Activated CD4-positive, CD25-positive, alpha-beta regulatory T cell treated with anti-CD3 and anti-CD28 coated beads, Interleukin-2, amount 50 U/mL, for 72 hours (primary cell): ENCODE results near the gene PPP2R2C.

Experiments
- DNase-seq: peaks from one replicate; pipeline ENCODE4 v3.0.0; 2021

Gene PPP2R2C

GRCh38 chr4:6472387-6473263, at the start of gene PPP2R2C:
TSS of gene PPP2R2C (minus strand) at chr4:6472614. CDS start at chr4:6472229, 385 bp downstream.
- DNase-seq, result no peak

- no peak for DNase-seq
Observed at GRCh38 chr4:6520978-6521377, 48.6 kb upstream of the PPP2R2C start.

DNA sequence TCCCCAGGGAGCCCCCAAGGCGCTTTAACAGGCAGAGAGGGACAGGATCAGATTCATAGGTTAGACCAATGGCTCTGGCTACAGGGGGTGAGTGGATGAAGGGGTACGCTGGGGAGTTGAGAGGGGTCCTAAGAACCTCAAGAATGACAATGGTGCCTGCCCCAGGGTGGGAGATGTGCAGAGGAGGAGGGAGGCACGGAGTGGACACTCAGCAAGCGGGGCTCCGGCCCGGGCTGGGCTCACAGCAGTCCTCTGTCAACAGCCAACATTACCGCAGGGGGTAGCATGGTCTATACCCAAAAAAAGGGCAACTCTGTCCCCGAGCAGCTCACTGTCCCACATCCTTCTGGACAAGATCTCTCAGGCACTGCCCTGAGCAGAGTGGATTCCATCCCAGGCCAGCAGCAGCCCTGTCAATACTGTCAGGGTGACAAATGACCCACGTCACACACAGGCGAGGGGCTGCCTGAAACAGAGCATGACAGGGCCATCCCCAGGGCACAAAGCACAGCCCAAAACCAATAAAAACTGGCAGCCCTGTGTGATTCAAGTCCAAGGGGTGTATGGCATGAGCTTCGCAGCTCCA, 47.7 kb upstream of the PPP2R2C start:
- no peak for DNase-seq

- no peak for DNase-seq
Observed at GRCh38 chr4:6517171-6517570, 44.8 kb upstream of the PPP2R2C start.

DNA sequence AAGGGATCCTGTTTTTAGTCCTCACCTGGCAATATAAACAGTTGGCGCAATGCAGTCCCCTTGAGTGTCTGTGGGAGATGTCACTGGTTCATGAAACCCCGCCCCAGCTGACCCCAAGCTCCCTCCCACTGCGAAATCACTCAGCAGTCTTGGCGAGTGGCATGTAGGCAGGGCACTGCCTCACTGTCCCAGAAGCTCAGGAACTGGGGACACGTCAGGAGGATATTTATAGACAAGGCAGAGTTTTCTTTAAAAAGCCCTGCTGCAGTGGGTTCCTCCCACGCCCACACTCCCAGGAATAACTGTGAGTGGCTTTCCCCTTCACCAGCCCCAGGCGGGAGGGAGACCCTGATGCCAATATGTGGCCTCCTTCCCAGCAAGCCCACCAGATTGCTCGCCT, 44.3 kb upstream of the PPP2R2C start:
- no peak for DNase-seq

DNA sequence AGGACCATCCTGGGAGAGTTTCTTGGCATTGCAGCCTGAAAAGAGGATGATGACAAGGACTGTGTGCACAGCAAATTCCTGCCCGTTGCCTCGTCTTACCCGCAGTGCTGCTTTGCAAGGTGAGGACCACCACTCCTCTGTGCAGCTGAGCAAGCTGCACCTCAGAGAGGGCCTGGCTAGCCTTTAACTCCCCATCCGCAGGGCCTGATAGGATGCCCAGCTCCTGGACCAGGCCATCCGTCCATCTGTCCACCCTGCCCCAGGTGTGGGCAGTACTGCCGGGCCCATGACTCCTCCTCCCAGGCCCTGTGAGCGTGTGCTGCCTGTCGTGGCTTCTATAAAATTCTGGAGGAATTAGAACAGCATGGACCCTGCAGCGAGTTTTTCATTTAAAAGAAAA, 43.9 kb upstream of the PPP2R2C start:
- no peak for DNase-seq

DNA sequence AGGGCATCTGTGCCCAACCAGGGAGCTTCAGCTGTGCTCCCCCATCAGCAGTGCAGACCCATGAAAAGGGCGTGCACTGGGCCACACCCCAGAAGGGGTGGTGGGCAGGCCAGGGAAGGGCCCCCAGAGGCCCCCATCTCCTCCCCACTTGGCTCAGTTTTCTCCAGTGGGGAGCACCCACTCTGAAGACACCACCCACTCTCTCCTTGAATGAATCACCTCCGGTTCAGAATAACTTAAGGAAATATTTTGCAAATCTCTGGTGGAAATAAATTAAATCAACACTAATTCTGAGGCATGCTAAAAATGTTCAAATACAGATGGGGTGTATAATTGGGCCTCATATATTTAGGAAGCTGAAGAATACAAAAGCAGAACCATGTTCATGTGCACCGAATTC, 41.3 kb upstream of the PPP2R2C start:
- DNase-seq, result no peak

DNA sequence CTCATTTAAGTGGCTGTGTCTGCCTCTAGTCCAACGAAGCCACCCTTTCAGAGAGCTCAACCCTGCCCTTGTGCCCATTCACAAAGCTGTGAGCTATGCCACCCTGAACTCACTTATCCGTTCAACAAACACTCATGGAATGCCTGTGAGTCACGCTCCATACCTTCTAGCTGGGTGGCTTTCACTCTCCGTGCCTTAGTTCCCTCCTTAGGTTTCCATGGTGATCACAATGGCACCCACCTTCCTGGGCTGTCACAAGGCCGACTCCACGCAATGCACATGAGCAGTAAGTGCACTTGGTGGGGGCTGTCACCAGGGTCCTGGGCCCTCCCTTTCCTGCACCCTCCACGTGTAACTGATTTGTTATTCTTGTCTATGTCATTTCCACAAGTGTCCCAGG, 37.2 kb upstream of the PPP2R2C start:
- no peak for DNase-seq

DNA sequence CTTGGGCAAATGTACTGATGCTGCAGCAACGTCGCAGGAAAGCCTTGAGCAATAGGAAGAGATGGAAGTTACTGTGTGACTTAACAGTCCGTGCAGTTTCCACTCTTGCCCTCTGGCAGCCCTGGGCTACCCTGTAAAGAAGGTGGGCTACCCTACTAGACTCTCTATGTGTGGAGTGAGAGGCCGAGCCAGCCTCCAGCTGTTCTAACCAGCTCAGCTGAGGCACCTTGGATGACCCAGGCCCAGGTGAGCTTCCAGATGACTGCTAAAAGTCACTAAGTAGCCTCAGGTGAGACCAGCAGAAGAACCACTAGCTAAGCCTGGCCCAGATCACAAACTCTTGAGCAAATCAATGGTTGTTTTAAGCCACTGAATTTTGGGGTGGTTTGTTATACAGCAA, 34.9 kb upstream of the PPP2R2C start:
- no peak for DNase-seq

DNA sequence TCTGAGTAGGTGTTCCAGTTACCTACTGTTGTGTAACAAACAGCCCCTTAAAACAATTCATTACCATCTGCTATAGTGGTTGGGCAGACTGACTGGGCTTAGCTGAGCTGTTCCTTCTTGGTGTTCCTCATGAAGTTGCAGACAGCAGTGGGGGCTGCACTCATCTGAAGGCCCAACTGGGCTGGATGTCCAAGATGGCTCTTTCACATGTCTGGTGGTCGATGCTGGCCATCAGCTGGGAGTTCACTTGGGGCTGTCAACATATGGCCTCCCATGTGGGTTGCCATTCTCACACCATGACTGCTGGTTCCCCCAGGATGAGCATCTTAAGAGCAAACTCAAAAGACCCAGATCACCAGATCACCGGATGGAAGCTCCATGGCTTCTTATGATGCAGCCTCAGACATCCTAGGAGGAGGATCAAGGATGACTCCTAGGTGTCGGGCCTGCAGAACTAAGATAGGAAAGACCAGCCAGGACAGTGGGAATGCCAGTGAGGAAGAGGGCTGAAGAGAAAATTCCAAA, 34.3 kb upstream of the PPP2R2C start:
- no peak for DNase-seq

GRCh38 chr4:6504900-6505496, 32.6 kb upstream of the PPP2R2C start:
- DNase-seq, result no peak

DNA sequence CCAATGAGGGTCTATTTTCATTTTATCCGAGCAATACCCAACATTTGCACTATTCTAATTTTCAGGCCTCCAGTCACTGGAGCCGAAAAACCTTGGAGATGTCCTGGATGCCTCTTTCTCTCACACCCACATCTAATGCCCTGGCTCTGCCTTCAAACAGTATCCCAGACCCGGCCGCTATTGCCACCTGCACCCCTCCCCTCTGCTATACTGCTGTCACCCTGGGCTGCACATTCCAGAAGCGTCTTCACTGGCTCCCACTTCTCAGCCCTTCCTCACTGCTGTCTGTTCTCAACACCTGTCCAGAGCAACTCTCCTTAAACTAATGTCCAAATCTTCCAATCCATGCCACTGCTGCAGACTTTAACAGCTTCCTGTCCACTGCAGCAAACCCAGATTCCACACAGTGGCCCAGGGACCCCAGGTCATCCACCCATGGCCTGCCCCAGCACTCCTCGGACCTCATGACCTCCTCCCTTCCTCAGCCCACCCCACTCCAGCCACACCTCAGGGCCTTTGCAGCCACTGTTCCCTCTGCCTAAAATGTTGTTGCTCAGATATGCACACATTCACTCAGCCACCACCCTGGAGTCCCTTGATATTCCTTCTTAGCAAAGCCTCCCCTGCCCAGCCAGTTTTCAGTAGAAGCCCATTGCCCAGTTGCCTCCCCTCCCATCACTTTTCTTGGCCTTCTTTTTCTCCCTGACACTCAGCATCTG, 30.5 kb upstream of the PPP2R2C start:
- no peak for DNase-seq

DNA sequence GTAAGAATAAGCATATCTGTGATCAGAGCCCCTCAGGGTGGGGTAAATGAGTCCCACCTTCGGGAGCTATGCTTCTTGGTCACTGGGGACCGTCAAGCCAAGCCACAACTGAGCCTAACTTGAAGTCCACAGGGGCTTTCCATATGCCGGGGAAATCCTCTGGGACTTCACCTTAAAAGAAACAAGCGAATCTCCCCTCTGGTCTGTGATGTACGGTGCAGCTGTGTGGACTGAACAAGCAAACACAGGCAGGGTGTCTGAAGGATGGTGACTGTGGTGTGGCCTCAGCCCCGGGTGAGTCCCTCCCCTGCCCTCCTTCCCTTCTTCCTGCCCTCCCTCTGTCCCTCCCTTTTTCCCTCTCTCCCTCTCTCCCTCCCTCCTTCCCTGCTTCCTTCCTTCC, 29.7 kb upstream of the PPP2R2C start:
- no peak for DNase-seq

- no peak for DNase-seq
Observed at GRCh38 chr4:6501171-6501570, 28.8 kb upstream of the PPP2R2C start.

DNA sequence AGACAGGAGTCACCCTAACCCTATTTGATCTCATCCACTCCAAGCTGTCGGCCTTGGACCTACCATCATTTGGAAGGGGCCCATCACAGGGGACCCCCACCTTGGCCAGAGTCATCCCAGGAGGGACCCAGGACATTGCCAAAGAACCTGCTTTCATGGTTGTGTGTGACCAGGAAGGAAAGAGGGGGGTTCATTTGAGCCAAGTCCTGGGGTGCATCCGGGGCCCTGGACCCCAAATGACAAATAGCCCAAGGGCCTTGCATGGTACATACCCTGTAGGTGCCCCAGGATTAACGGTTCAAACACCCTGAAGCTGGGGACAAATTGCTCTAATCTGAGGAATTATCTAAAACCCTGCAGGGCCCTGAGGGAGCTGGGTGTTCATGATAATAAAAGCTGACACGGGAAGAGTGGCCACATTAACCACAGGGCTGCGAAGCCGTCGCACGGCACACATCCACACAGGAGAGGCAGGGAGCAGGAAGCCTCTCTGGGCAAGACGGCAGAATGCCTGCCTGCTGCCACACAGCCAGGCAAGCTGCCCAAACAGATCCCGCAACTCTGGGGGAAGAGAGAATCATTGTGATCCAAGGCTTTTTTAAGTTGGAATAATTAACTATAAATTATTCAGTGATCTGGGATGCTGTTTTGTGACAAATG, 28.2 kb upstream of the PPP2R2C start:
- DNase-seq, result no peak

DNA sequence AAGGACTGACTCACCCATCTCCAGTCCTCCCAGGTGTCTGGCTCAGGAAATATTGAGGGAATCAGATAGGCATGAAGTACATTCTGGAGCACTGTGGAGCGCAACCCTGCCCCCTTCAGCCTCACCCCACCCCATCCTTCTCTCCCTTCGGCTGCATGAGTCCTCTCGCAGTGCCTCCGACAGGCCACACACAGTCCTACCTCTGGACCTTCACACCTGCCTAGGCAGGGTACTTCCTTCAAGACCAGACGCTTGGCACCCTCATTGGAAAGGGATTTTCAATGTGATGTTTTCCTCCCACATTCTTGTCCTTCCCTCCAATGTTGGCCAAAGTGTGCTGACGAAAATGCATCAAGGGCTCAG, 26.8 kb upstream of the PPP2R2C start:
- DNase-seq, result no peak

DNA sequence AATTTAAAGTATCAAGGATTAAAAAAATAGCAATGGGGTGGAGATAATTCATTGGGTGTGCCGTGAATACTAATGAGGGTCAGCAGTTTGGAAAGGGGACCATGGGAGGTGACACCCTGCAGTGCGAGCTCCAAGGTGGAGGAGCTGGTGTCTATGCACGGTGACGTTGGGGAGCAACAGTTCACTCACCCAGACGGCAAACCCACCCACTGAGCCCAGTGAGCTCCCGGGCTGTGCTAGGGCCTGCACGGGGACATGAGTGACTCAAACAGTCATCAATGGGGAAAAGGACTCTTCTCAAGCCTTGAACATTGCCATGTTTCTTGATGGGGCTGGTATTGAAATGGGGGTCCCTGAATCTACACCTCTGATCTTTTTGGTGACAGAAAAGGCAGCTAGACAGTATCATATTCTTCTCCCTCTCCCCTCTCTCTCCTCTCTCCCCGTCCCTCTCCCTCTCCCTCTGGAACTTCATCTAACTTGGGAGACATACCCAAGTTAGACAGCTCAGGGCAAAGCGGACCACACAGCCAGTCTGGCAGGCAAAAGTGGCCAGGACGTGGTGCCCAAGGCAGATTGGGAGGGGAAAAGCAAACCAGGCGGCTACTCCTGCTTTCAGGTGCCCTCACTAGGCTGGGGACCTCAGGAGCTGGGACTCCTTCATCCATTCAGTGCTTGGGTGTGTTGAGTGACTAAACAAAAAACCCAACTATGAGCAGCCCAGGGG, 26.3 kb upstream of the PPP2R2C start:
- no peak for DNase-seq

- no peak for DNase-seq
Observed at GRCh38 chr4:6497796-6498195, 25.4 kb upstream of the PPP2R2C start.

- DNase-seq, result no peak
Observed at GRCh38 chr4:6495736-6496135, 23.3 kb upstream of the PPP2R2C start.

- no peak for DNase-seq
Observed at GRCh38 chr4:6495296-6495590, 22.8 kb upstream of the PPP2R2C start.

GRCh38 chr4:6494431-6495295, 22.2 kb upstream of the PPP2R2C start:
- no peak for DNase-seq
